Neural progenitor cell (in vitro differentiated cells): ENCODE measurements around the gene DIS3L2.

Experiments used
- EZH2 ChIP-seq: fragments of 200-600 bp; sonication (generic); IDR thresholded peaks from 2 replicates; pipeline ENCODE4 v1.6.1; 2017; ENCODE audit warnings: antibody characterized with exemption, mild to moderate bottlenecking, moderate library complexity
- EZH2phosphoT487 ChIP-seq: fragments of 200-600 bp; sonication (generic); IDR thresholded peaks from 2 replicates; pipeline ENCODE4 v1.6.1; 2017; ENCODE audit warnings: antibody characterized with exemption
- TF ChIP-seq, protein P1 (sequence below): fragments of 200-600 bp; sonication (generic); IDR thresholded peaks from 2 replicates; pipeline ENCODE4 v1.5.1; 2017; ENCODE audit warnings: antibody characterized with exemption, mild to moderate bottlenecking

- TF ChIP-seq, protein P1, sequence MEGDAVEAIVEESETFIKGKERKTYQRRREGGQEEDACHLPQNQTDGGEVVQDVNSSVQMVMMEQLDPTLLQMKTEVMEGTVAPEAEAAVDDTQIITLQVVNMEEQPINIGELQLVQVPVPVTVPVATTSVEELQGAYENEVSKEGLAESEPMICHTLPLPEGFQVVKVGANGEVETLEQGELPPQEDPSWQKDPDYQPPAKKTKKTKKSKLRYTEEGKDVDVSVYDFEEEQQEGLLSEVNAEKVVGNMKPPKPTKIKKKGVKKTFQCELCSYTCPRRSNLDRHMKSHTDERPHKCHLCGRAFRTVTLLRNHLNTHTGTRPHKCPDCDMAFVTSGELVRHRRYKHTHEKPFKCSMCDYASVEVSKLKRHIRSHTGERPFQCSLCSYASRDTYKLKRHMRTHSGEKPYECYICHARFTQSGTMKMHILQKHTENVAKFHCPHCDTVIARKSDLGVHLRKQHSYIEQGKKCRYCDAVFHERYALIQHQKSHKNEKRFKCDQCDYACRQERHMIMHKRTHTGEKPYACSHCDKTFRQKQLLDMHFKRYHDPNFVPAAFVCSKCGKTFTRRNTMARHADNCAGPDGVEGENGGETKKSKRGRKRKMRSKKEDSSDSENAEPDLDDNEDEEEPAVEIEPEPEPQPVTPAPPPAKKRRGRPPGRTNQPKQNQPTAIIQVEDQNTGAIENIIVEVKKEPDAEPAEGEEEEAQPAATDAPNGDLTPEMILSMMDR = no peak
- TF ChIP-seq EZH2 (no peak), EZH2phosphoT487 (no peak)
Observed at GRCh38 chr2:232281858-232282507, 320.5 kb downstream of the DIS3L2 start.
